ENCODE data around the gene CD52. TPM values are rescaled to one million over a fixed set of nuclear protein-coding genes. Genes with fewer than 3 reads are reported as not detected.

The CD52 gene
- total RNA-seq, 1 experiment from 2014 or later, result 1.6 TPM

DNA sequence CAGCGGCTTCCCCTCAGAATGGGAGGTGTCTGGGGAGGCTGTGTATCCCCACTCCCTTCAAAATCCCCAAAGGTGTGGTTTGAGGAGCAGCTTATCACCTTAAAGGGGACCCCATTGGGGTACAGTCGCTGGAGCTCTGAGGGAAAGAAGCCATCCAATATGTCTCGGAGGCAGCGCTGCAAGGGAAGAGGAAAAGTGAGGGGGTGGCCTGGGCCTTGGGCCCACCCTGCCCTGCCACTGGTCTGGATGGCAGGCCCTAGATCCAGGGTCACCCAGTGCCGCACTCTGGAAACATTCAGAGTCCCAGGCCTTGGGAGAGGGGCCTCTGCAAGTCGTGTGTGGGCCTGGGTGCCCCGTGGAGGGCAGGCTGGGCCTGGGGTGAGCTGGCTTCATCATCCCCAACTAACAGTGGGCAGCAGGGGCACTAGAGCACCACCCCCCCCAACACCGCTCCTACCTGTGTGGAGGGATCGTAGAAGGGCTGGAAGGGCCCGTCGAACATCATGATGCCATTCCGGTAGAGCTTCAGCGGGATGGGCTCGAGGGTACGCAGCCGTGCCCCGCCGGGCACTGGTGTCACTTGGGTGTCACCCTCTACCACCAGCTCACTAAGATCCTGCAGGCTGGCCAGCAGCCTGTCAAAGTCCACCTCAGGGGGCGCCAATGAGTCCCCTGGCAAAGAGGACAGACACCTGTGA lies 32.2 kb upstream of the CD52 start:
- in situ Hi-C loops (cut with HindIII; ENCODE audit: low pct_unique_long_range_greater_than_20kb, low sequenced_read_pairs), result no loop called here
- DNase-seq (ENCODE audit: low read depth, low spot score), result no peak
- H3K4me1 ChIP-seq (ENCODE audit: control insufficient read depth, insufficient read depth, low read length), result peaks cover 23% of the 10 kb centered on the region
- H3K36me3 ChIP-seq (ENCODE audit: control insufficient read depth, insufficient read depth, low read length), result peaks cover 2% of the 10 kb centered on the region; the same call in 1 of the 2 replicates
- H3K27ac ChIP-seq (ENCODE audit: low read length), result no peak overlapping the region; the same call in 1 of the 2 replicates
- no peaks in the 10 kb centered on the region for H3K27me3 ChIP-seq (ENCODE audit: control insufficient read depth, insufficient read depth, low read length)
- H3K9me3 ChIP-seq (ENCODE audit: control insufficient read depth, insufficient read depth, low read depth, low read length), result no peaks in the 10 kb centered on the region
- H3K4me3 ChIP-seq (ENCODE audit: low read depth in 2 of 2, low read length in 2 of 2), result no peak overlapping the region
- TF ChIP-seq, protein P1, sequence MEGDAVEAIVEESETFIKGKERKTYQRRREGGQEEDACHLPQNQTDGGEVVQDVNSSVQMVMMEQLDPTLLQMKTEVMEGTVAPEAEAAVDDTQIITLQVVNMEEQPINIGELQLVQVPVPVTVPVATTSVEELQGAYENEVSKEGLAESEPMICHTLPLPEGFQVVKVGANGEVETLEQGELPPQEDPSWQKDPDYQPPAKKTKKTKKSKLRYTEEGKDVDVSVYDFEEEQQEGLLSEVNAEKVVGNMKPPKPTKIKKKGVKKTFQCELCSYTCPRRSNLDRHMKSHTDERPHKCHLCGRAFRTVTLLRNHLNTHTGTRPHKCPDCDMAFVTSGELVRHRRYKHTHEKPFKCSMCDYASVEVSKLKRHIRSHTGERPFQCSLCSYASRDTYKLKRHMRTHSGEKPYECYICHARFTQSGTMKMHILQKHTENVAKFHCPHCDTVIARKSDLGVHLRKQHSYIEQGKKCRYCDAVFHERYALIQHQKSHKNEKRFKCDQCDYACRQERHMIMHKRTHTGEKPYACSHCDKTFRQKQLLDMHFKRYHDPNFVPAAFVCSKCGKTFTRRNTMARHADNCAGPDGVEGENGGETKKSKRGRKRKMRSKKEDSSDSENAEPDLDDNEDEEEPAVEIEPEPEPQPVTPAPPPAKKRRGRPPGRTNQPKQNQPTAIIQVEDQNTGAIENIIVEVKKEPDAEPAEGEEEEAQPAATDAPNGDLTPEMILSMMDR (IDR thresholded peaks at IDR 0.05), result peak; percentile 67
- no peak for TF ChIP-seq TCF7L2 (IDR thresholded peaks at IDR 0.05; ENCODE audit: low read depth, low read length)
- CTCF ChIA-PET, result interaction anchor here (0.6 to 2.3 kb wide), 9 partner anchors 10 to 184 kb away, joined by 3 to 17 read pairs (median 3); no protein-coding TSS in a partner anchor
- no peak for ATAC-seq
- intact Hi-C loops (cut with micrococcal nuclease; ENCODE audit: unreplicated experiment), result loop anchor here (2.0 to 5.0 kb wide), 2 partner anchors 35 to 107 kb away; no protein-coding TSS in a partner anchor
- POLR2A ChIA-PET, result no interaction called here
- no TSS peak for BruUV-seq (replicated peaks)

DNA sequence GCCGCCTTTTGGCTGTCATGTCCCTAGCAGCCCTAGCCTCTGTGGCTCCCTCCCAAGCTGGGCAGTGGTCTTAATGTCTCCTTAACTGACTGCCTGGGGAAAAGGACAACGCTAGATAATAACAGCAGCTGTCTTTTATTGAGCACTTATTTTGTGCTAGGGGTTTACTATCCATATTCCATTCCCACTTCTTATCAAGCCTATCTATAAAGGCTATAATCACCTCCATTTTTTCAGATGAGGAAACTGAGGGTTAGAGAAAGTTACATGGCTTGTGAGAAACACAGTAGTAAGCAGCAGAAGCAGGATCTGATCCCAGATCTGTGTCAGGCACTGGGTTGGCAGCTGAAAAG lies 31.7 kb upstream of the CD52 start:
- POLR2A ChIA-PET, result no interaction called here
- in situ Hi-C loops (cut with HindIII; ENCODE audit: low pct_unique_long_range_greater_than_20kb, low sequenced_read_pairs), result no loop called here

More for the DNA sequence above, 31.7 kb upstream of the CD52 start:
- peaks cover 21% of the 10 kb centered on the region for H3K4me1 ChIP-seq (ENCODE audit: control insufficient read depth, insufficient read depth, low read length)
- H3K27ac ChIP-seq (ENCODE audit: low read length), result no peak overlapping the region
- peaks cover 2% of the 10 kb centered on the region; the same call in 1 of the 2 replicates for H3K36me3 ChIP-seq (ENCODE audit: control insufficient read depth, insufficient read depth, low read length)
- DNase-seq (ENCODE audit: low read depth, low spot score), result no peak
- no TSS peak for BruUV-seq (replicated peaks)
- no peak overlapping the region for H3K4me3 ChIP-seq (ENCODE audit: low read depth in 2 of 2, low read length in 2 of 2)
- ATAC-seq, result no peak
- no peak for TF ChIP-seq TCF7L2 (IDR thresholded peaks at IDR 0.05; ENCODE audit: low read depth, low read length)
- no peak for TF ChIP-seq POLR2AphosphoS5 (IDR thresholded peaks at IDR 0.05; ENCODE audit: low read depth, low read length)
- TF ChIP-seq SIN3A (IDR thresholded peaks at IDR 0.05; ENCODE audit: borderline replicate concordance, insufficient read depth, low read depth, low read length), result no peak
- TF ChIP-seq REST (IDR thresholded peaks at IDR 0.05; ENCODE audit: insufficient read depth in 1 of 2, low read depth in 2 of 2, low read length in 1 of 2), result no peak
- TF ChIP-seq, protein P1 (IDR thresholded peaks at IDR 0.05), result no peak
- H3K27me3 ChIP-seq (ENCODE audit: control insufficient read depth, insufficient read depth, low read length), result no peaks in the 10 kb centered on the region
- no peaks in the 10 kb centered on the region for H3K9me3 ChIP-seq (ENCODE audit: control insufficient read depth, insufficient read depth, low read depth, low read length)
- CTCF ChIA-PET, result interaction anchor here (0.6 to 2.3 kb wide), 6 partner anchors 21 to 184 kb away, joined by 3 to 17 read pairs (median 7); no protein-coding TSS in a partner anchor
- intact Hi-C loops (cut with micrococcal nuclease; ENCODE audit: unreplicated experiment), result loop anchor here (5.0 kb wide), 1 partner anchor 106 kb away; no protein-coding TSS in a partner anchor

Measured in Panc1 (cell line).